Stimulated activated CD8-positive, alpha-beta memory T cell treated with anti-CD3 and anti-CD28 coated beads, Interleukin-7, amount 100 ng/mL, for 24 hours (primary cell): Measurements from ENCODE around the gene IGFBP3.
"Not testable (repeated sequence)": the region's sequence is repeated elsewhere in the genome, so short reads cannot be mapped to it uniquely, and the experiment has no call there.

ENCODE experiments used
- DNase-seq: peaks from one replicate; pipeline ENCODE4 v3.0.0-alpha.2; 2020; ENCODE audit warnings: low read depth

The IGFBP3 gene

GRCh38 chr7:45920502-45921380 is at the start of gene IGFBP3:
IGFBP3 (minus strand) TSS chr7:45921272; CDS start chr7:45921140, 132 bp downstream.
- DNase-seq, result no peak

GRCh38 chr7:45970454-45970853 is 49.4 kb upstream of the IGFBP3 start:
- DNase-seq, result no peak

- no peak for DNase-seq
Measured at GRCh38 chr7:45969940-45970339, 48.9 kb upstream of the IGFBP3 start.

- DNase-seq, result no peak
Measured at GRCh38 chr7:45968856-45969541, 47.9 kb upstream of the IGFBP3 start.

GRCh38 chr7:45968312-45968711 is 47.2 kb upstream of the IGFBP3 start:
- DNase-seq, result no peak

- DNase-seq, result no peak
Measured at GRCh38 chr7:45967591-45968157, 46.6 kb upstream of the IGFBP3 start.

GRCh38 chr7:45962861-45963260 is 41.8 kb upstream of the IGFBP3 start:
- no peak for DNase-seq

GRCh38 chr7:45957721-45958120 is 36.6 kb upstream of the IGFBP3 start:
- no peak for DNase-seq

- no peak for DNase-seq
Measured at GRCh38 chr7:45955286-45955685, 34.2 kb upstream of the IGFBP3 start.

GRCh38 chr7:45953055-45953454 is 32.0 kb upstream of the IGFBP3 start:
- DNase-seq, result not testable (repeated sequence)

- DNase-seq, result no peak
Measured at GRCh38 chr7:45944058-45944457, 23.0 kb upstream of the IGFBP3 start.

GRCh38 chr7:45940939-45941338 is 19.9 kb upstream of the IGFBP3 start:
- no peak for DNase-seq

- not testable (repeated sequence) for DNase-seq
Measured at GRCh38 chr7:45940237-45940781, 19.2 kb upstream of the IGFBP3 start.

GRCh38 chr7:45939574-45939973 is 18.5 kb upstream of the IGFBP3 start:
- no peak for DNase-seq

- DNase-seq, result no peak
Measured at GRCh38 chr7:45938626-45939302, 17.7 kb upstream of the IGFBP3 start.

- no peak for DNase-seq
Measured at GRCh38 chr7:45937862-45938261, 16.8 kb upstream of the IGFBP3 start.

- DNase-seq, result no peak
Measured at GRCh38 chr7:45937301-45937700, 16.2 kb upstream of the IGFBP3 start.

- no peak for DNase-seq
Measured at GRCh38 chr7:45930967-45931366, 9.9 kb upstream of the IGFBP3 start.

GRCh38 chr7:45927721-45928120 is 6.6 kb upstream of the IGFBP3 start:
- no peak for DNase-seq

- DNase-seq, result no peak
Measured at GRCh38 chr7:45924283-45924682, 3.2 kb upstream of the IGFBP3 start.

- no peak for DNase-seq
Measured at GRCh38 chr7:45923818-45924217, 2.7 kb upstream of the IGFBP3 start.

GRCh38 chr7:45923290-45923689 is 2.2 kb upstream of the IGFBP3 start:
- no peak for DNase-seq
